CD14-positive monocyte (primary cell): ENCODE data around the gene FCN2. TPM values are rescaled to one million over a fixed set of nuclear protein-coding genes. Genes with fewer than 3 reads are reported as not detected.

Experiments
- DNase-seq, 3 donors: peaks; one replicate each; pipeline ENCODE4 v3.0.0-alpha.2; 2011 to 2022
- H2AFZ ChIP-seq: 2 replicates; pipeline ENCODE4 v1.6.0; 2012; ENCODE audit warnings: mild to moderate bottlenecking, low read depth, low read length, inconsistent platforms; ENCODE audit not compliant: insufficient read depth, poor library complexity, severe bottlenecking
- H3K27ac ChIP-seq, 2 donors: 1 replicate in 1 of 2; 2 replicates in 1 of 2; pipeline ENCODE4 v1.5.1; 2012 to 2013; ENCODE audit warnings: low read length in 2 of 2, control low read depth in 1 of 2, inconsistent platforms in 1 of 2, low read depth in 1 of 2, mild to moderate bottlenecking in 1 of 2
- H3K27me3 ChIP-seq, 2 donors: one replicate each; pipeline versions ENCODE4 v1.6.0 to v1.6.1; 2011 to 2013; ENCODE audit warnings: low read length in 2 of 2; ENCODE audit not compliant: control insufficient read depth in 2 of 2, insufficient read depth in 2 of 2
- H3K36me3 ChIP-seq, 2 donors: replicated peaks in 1 of 2; 1 replicate in 1 of 2; 2 replicates in 1 of 2; pipeline versions ENCODE4 v1.5.1 to v1.6.1; 2012 to 2013; ENCODE audit warnings: low read length in 2 of 2, control low read depth in 1 of 2, inconsistent platforms in 1 of 2, mild to moderate bottlenecking in 1 of 2; ENCODE audit not compliant: insufficient read depth in 2 of 2, control insufficient read depth in 1 of 2
- H3K4me1 ChIP-seq, 2 donors: 1 replicate in 1 of 2; 2 replicates in 1 of 2; pipeline versions ENCODE4 v1.5.1 to v1.6.1; 2012 to 2013; ENCODE audit warnings: low read length in 2 of 2, control low read depth in 1 of 2, inconsistent platforms in 1 of 2, mild to moderate bottlenecking in 1 of 2, moderate library complexity in 1 of 2; ENCODE audit not compliant: insufficient read depth in 2 of 2, control insufficient read depth in 1 of 2
- H3K4me2 ChIP-seq: replicated peaks from 2 replicates; pipeline ENCODE3; 2012; ENCODE audit warnings: low read length, moderate library complexity, mild to moderate bottlenecking; ENCODE audit not compliant: poor library complexity, severe bottlenecking; ENCODE audit errors: extremely low read depth
- H3K4me3 ChIP-seq, 3 experiments: fragments of 200-600 bp in 1 of 3; sonication (generic) in 1 of 3; replicated peaks in 1 of 3; 1 replicate in 2 of 3; 2 replicates in 1 of 3; pipeline ENCODE4 v1.5.1; 2011 to 2013; ENCODE audit warnings: low read length in 3 of 3, mild to moderate bottlenecking in 3 of 3, control low read depth in 2 of 3, low read depth in 2 of 3, inconsistent platforms in 1 of 3, moderate library complexity in 1 of 3
- H3K79me2 ChIP-seq: 2 replicates; pipeline ENCODE4 v1.6.0; 2012; ENCODE audit warnings: mild to moderate bottlenecking, control low read depth, inconsistent platforms, low read length, moderate library complexity; ENCODE audit not compliant: insufficient read depth
- H3K9ac ChIP-seq: 2 replicates; pipeline ENCODE4 v1.6.0; 2017; ENCODE audit warnings: low read length, mild to moderate bottlenecking; ENCODE audit not compliant: insufficient read depth, poor library complexity, severe bottlenecking
- H3K9me3 ChIP-seq, 2 donors: replicated peaks in 1 of 2; 1 replicate in 1 of 2; 2 replicates in 1 of 2; pipeline versions ENCODE4 v1.5.1 to v1.6.1; 2012 to 2013; ENCODE audit warnings: low read length in 2 of 2, control low read depth in 1 of 2; ENCODE audit not compliant: control insufficient read depth in 1 of 2, insufficient read depth in 1 of 2
- H4K20me1 ChIP-seq: 2 replicates; pipeline ENCODE4 v1.6.0; 2012; ENCODE audit warnings: mild to moderate bottlenecking, low read length, control low read depth, moderate library complexity; ENCODE audit not compliant: insufficient read depth
- H3K27ac Mint-ChIP-seq, 7 donors: one replicate each; pipeline ENCODE4 v1.8.0; 2020; ENCODE audit warnings: mild to moderate bottlenecking in 7 of 7, mixed read lengths in 7 of 7, moderate library complexity in 6 of 7, inconsistent platforms in 2 of 7
- H3K27me3 Mint-ChIP-seq, 3 donors: one replicate each; pipeline ENCODE4 v1.8.0; 2021 to 2022; ENCODE audit warnings: low read depth in 3 of 3, mild to moderate bottlenecking in 3 of 3, mixed read lengths in 3 of 3, moderate library complexity in 3 of 3, inconsistent platforms in 1 of 3
- H3K36me3 Mint-ChIP-seq, 2 donors: one replicate each; pipeline ENCODE4 v1.8.0; 2020; ENCODE audit warnings: mixed read lengths in 2 of 2, inconsistent platforms in 1 of 2, mild to moderate bottlenecking in 1 of 2
- H3K4me1 Mint-ChIP-seq: one replicate; pipeline ENCODE4 v1.8.0; 2020; ENCODE audit warnings: mild to moderate bottlenecking, mixed read lengths
- H3K4me3 Mint-ChIP-seq, 2 donors: one replicate each; pipeline ENCODE4 v1.8.0; 2020; ENCODE audit warnings: mild to moderate bottlenecking in 2 of 2, mixed read lengths in 2 of 2, moderate library complexity in 1 of 2
- H3K9me3 Mint-ChIP-seq, 7 donors: one replicate each; pipeline ENCODE4 v1.8.0; 2020 to 2022; ENCODE audit warnings: mixed read lengths in 7 of 7, mild to moderate bottlenecking in 6 of 7, moderate library complexity in 6 of 7, inconsistent platforms in 2 of 7
- WGBS: methylation state at CpG from one replicate; pipeline ENCODE4 v1.1.5; 2013; ENCODE audit warnings: missing lambda C conversion rate; ENCODE audit not compliant: insufficient coverage; 5-methylcytosine and 5-hydroxymethylcytosine counted together
- intact Hi-C, 2 donors: fragments of 100-400 bp; cut with micrococcal nuclease; formaldehyde crosslinking; loops; one replicate each; pipeline versions ENCODE4 v1.15.0 to v1.15.1; 2023
- polyA plus RNA-seq, 3 donors: library from polyadenylated mRNA; depleted of rRNA in 1 of 3; unstranded in 2 of 3; stranded (reverse) in 1 of 3; fragments of 300-500 nt in 2 of 3; fragments of >200 nt in 1 of 3; fragmentation: Illumina TruSeq in 2 of 3; gene quantifications; 1 replicate in 2 of 3; 2 replicates in 1 of 3; pipeline ENCODE4 v1.2.3, GENCODE V29; 2012 to 2021
- TF ChIP-seq, protein P1 (sequence below): fragments of 200-600 bp; IDR thresholded peaks from one replicate; pipeline ENCODE4 v1.8.0; 2022; ENCODE audit warnings: antibody characterized with exemption, mild to moderate bottlenecking

FCN2 gene
- polyA plus RNA-seq, 3 donors: not detected

DNA sequence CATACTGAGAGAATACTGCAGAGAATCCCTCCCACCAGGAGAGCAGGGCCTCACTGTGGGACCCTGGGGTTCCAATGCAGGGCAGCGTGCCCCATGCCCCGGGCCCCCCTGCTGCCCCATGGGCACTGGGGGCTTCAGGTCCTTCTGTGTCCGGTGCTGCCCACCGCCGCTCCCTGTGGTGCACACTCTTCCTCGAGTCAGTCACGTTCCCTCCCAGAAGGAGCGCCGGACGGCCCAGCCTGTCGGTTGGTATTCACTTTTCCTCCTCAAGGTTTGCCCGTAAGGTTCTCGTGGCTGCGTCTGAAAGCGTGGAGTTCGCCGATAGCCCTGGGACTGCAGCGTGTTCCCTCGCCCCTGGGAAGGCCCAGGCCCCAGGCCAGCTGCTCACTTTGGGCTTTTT is 48.1 kb upstream of the FCN2 start:
- Histone ChIP-seq H3K27me3 (no peaks in the 10 kb centered on the region), H3K27ac (no peak overlapping the region), H3K79me2 (no peaks in the 10 kb centered on the region), H3K4me2 (no peak overlapping the region), H3K9ac (no peak overlapping the region), H3K9me3 (no peaks in the 10 kb centered on the region), H3K36me3 (no peaks in the 10 kb centered on the region), H2AFZ (no peak overlapping the region), H3K4me3 (no peak overlapping the region), H4K20me1 (no peaks in the 10 kb centered on the region), H3K4me1 (no peaks in the 10 kb centered on the region)
- Mint-ChIP-seq H3K36me3 (no peaks in the 10 kb centered on the region), H3K4me1 (no peaks in the 10 kb centered on the region), H3K4me3 (no peak overlapping the region), H3K9me3 (no peaks in the 10 kb centered on the region), H3K27me3 (peaks cover 3 to 6% (median 4%) of the 10 kb centered on the region in 3 donors), H3K27ac (no peak overlapping the region)
- WGBS: 96% methylated on average over 13 of the region's 19 CpGs
- TF ChIP-seq, protein P1, sequence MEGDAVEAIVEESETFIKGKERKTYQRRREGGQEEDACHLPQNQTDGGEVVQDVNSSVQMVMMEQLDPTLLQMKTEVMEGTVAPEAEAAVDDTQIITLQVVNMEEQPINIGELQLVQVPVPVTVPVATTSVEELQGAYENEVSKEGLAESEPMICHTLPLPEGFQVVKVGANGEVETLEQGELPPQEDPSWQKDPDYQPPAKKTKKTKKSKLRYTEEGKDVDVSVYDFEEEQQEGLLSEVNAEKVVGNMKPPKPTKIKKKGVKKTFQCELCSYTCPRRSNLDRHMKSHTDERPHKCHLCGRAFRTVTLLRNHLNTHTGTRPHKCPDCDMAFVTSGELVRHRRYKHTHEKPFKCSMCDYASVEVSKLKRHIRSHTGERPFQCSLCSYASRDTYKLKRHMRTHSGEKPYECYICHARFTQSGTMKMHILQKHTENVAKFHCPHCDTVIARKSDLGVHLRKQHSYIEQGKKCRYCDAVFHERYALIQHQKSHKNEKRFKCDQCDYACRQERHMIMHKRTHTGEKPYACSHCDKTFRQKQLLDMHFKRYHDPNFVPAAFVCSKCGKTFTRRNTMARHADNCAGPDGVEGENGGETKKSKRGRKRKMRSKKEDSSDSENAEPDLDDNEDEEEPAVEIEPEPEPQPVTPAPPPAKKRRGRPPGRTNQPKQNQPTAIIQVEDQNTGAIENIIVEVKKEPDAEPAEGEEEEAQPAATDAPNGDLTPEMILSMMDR: no peak
- DNase-seq: no peak
- intact Hi-C loops: no loop called here

DNA sequence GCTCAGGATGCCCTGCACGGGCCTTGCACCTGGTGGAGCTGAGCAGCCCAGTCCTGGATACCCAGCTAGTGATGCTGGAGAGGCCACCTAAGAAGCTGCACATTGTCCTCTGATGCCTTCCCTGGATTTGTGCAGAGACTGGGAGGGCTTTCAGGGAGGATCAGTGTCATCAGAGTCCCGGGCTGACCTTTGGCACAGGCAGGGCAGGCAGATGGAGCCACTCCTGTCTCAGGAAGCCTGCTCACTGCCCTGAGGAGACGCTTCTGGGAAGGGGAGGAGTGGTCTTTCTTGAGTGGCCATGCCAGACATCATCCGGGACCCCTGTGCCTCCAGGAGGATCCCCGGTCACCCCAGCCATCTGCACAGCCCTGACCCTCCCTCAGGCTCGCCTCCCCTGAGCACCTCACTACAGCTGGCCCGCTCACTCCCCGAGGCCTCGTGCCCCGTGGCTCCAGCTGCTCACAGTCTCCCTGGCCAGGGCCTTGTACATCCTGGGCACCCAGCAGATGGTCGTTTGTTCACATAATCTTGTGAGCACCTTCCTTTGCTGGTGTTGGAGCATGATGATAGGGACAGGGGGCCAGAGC is 47.2 kb upstream of the FCN2 start:
- H3K4me3 Mint-ChIP-seq: no peak overlapping the region
- Histone ChIP-seq H3K9ac (peak overlapping the region; percentile 4), H3K27me3 (no peaks in the 10 kb centered on the region), H2AFZ (no peak overlapping the region), H3K27ac (no peak overlapping the region), H4K20me1 (no peaks in the 10 kb centered on the region), H3K4me2 (no peak overlapping the region), H3K9me3 (no peaks in the 10 kb centered on the region), H3K79me2 (no peaks in the 10 kb centered on the region), H3K4me1 (no peaks in the 10 kb centered on the region), H3K4me3 (no peak overlapping the region), H3K36me3 (no peaks in the 10 kb centered on the region)
- H3K27ac Mint-ChIP-seq: no peak overlapping the region
- DNase-seq: no peak
- TF ChIP-seq, protein P1: no peak
- no peaks in the 10 kb centered on the region for H3K36me3 Mint-ChIP-seq
- 91% methylated on average over 10 of the region's 11 CpGs for WGBS
- H3K9me3 Mint-ChIP-seq: no peaks in the 10 kb centered on the region
- no peaks in the 10 kb centered on the region for H3K4me1 Mint-ChIP-seq
- peaks cover 3 to 9% (median 4%) of the 10 kb centered on the region in 3 donors for H3K27me3 Mint-ChIP-seq
- intact Hi-C loops: no loop called here
